Ascending aorta (tissue), 2 donors: ENCODE results near the gene KIF5A. TPM values are rescaled to one million over a fixed set of nuclear protein-coding genes. Genes with fewer than 3 reads are reported as not detected.

Experiments used
- DNase-seq, 2 donors: peaks; one replicate each; pipeline ENCODE4 v3.0.0-alpha.2; 2019; ENCODE audit warnings: low spot score in 2 of 2
- H3K27ac ChIP-seq, 2 donors: fragments of 200-600 bp; sonication (generic); one replicate each; pipeline ENCODE4 v1.5.1; 2016 to 2017; ENCODE audit warnings: mild to moderate bottlenecking in 1 of 2
- H3K27me3 ChIP-seq: fragments of 200-600 bp; sonication (generic); one replicate; pipeline ENCODE4 v1.5.1; 2017
- H3K36me3 ChIP-seq, 2 donors: fragments of 200-600 bp; sonication (generic); one replicate each; pipeline ENCODE4 v1.5.1; 2016
- H3K4me1 ChIP-seq, 2 donors: fragments of 200-600 bp; sonication (generic); one replicate each; pipeline ENCODE4 v1.5.1; 2016 to 2017; ENCODE audit warnings: mild to moderate bottlenecking in 1 of 2
- H3K4me3 ChIP-seq, 2 donors: fragments of 200-600 bp; sonication (generic); one replicate each; pipeline ENCODE4 v1.5.1; 2016 to 2017; ENCODE audit warnings: mild to moderate bottlenecking in 1 of 2
- H3K9me3 ChIP-seq, 2 donors: fragments of 200-600 bp; sonication (generic); one replicate each; pipeline ENCODE4 v1.5.1; 2016
- CTCF ChIP-seq, 3 experiments: fragments of 200-600 bp in 2 of 3; fragments of 450-650 bp in 1 of 3; sonication (generic) in 2 of 3; IDR thresholded peaks; one replicate each; pipeline ENCODE4 v1.5.1; 2016 to 2019; ENCODE audit warnings: antibody characterized with exemption in 3 of 3, mild to moderate bottlenecking in 1 of 3, moderate library complexity in 1 of 3
- intact Hi-C: fragments of 100-400 bp; cut with DNase I; formaldehyde crosslinking; loops from one replicate; pipeline ENCODE4 v1.15.1; 2023
- total RNA-seq: library from RNA; depleted of rRNA; stranded (reverse); fragments of >200 nt; gene quantifications from one replicate; pipeline ENCODE4 v1.1.0, GENCODE V29; 2016

The KIF5A gene
- total RNA-seq, 1 donor from 2014 or later, result not detected

GRCh38 chr12:57534991-57535543, 14.8 kb upstream of the KIF5A start:
- H3K36me3 ChIP-seq, result peaks cover 55 to 83% of the 10 kb centered on the region in 2 donors
- H3K4me3 ChIP-seq, result no peak overlapping the region
- DNase-seq, result no peak
- H3K27ac ChIP-seq, result no peak overlapping the region
- no peaks in the 10 kb centered on the region for H3K4me1 ChIP-seq
- no peaks in the 10 kb centered on the region for H3K27me3 ChIP-seq
- intact Hi-C loops, result no loop called here
- no peaks in the 10 kb centered on the region for H3K9me3 ChIP-seq
- TF ChIP-seq CTCF (IDR thresholded peaks at IDR 0.05), result no peak

- no peak overlapping the region for H3K27ac ChIP-seq
- no peaks in the 10 kb centered on the region for H3K9me3 ChIP-seq
- DNase-seq, result no peak
- H3K36me3 ChIP-seq, result peaks cover 46 to 77% of the 10 kb centered on the region in 2 donors
- intact Hi-C loops, result no loop called here
- H3K27me3 ChIP-seq, result no peaks in the 10 kb centered on the region
- H3K4me3 ChIP-seq, result no peak overlapping the region
- no peaks in the 10 kb centered on the region for H3K4me1 ChIP-seq
- TF ChIP-seq CTCF (IDR thresholded peaks at IDR 0.05), result no peak
These were observed 13.9 kb upstream of the KIF5A start for GRCh38 chr12:57535764-57536596.

- Histone ChIP-seq H3K27ac (no peak overlapping the region), H3K4me1 (no peaks in the 10 kb centered on the region), H3K36me3 (peaks cover 41 to 72% of the 10 kb centered on the region in 2 donors), H3K9me3 (no peaks in the 10 kb centered on the region), H3K27me3 (no peaks in the 10 kb centered on the region), H3K4me3 (no peak overlapping the region)
- intact Hi-C loops, result no loop called here
- no peak for DNase-seq
- TF ChIP-seq CTCF (IDR thresholded peaks at IDR 0.05), result no peak
These were observed 13.3 kb upstream of the KIF5A start for GRCh38 chr12:57536597-57536942.

- H3K27me3 ChIP-seq, result no peaks in the 10 kb centered on the region
- peaks cover 14 to 58% of the 10 kb centered on the region in 2 donors for H3K36me3 ChIP-seq
- no peaks in the 10 kb centered on the region for H3K4me1 ChIP-seq
- intact Hi-C loops, result no loop called here
- no peak overlapping the region for H3K27ac ChIP-seq
- no peak for DNase-seq
- H3K9me3 ChIP-seq, result no peaks in the 10 kb centered on the region
- H3K4me3 ChIP-seq, result no peak overlapping the region
- no peak for TF ChIP-seq CTCF (IDR thresholded peaks at IDR 0.05)
These were observed 10.6 kb upstream of the KIF5A start for GRCh38 chr12:57539134-57539768.

- Histone ChIP-seq H3K27ac (no peak overlapping the region), H3K27me3 (no peaks in the 10 kb centered on the region), H3K9me3 (no peaks in the 10 kb centered on the region), H3K4me1 (peaks cover under 1 to 10% of the 10 kb centered on the region in 2 donors), H3K4me3 (no peak overlapping the region), H3K36me3 (peaks cover 0 to 43% of the 10 kb centered on the region in 2 donors)
- no peak for DNase-seq
- TF ChIP-seq CTCF (IDR thresholded peaks at IDR 0.05), result no peak
- intact Hi-C loops, result no loop called here
These were observed 8.8 kb upstream of the KIF5A start for GRCh38 chr12:57541001-57541400.
